DND-41 (cell line): Measurements from ENCODE around the gene TGFB1.

Experiments
- ATAC-seq: fragments of 200-7000 bp; cut with Tn5 transposase; 3 replicates; pipeline ENCODE4 v1.9.1; 2021; ENCODE audit warnings: low read depth; ENCODE audit not compliant: insufficient read depth
- DNase-seq: peaks from one replicate; pipeline ENCODE4 v3.0.0-alpha.2; 2020
- H2AFZ ChIP-seq: 2 replicates; pipeline ENCODE4 v1.6.0; 2012; ENCODE audit warnings: low read depth, low read length
- H3K27ac ChIP-seq: 2 replicates; pipeline ENCODE4 v1.5.1; 2012; ENCODE audit warnings: low read length, inconsistent platforms
- H3K27me3 ChIP-seq: fragments of 200-600 bp; sonication (generic); 2 replicates; pipeline ENCODE4 v1.6.0; 2012; ENCODE audit warnings: low read length, mild to moderate bottlenecking, inconsistent platforms; ENCODE audit not compliant: insufficient read depth, poor library complexity
- H3K36me3 ChIP-seq: 2 replicates; pipeline ENCODE4 v1.5.1; 2012; ENCODE audit warnings: low read length, inconsistent platforms; ENCODE audit not compliant: insufficient read depth
- H3K4me1 ChIP-seq: 2 replicates; pipeline ENCODE4 v1.5.1; 2012; ENCODE audit warnings: mild to moderate bottlenecking, low read length; ENCODE audit not compliant: insufficient read depth
- H3K4me2 ChIP-seq: 2 replicates; pipeline ENCODE4 v1.6.0; 2012; ENCODE audit warnings: mild to moderate bottlenecking, moderate library complexity, low read length, inconsistent platforms; ENCODE audit not compliant: insufficient read depth
- H3K4me3 ChIP-seq, 2 experiments: fragments of 200-600 bp in 1 of 2; shearing (Covaris generic) in 1 of 2; 2 replicates each; pipeline ENCODE4 v1.5.1; 2012 to 2016; ENCODE audit warnings: inconsistent platforms in 2 of 2, low read length in 2 of 2, mild to moderate bottlenecking in 2 of 2, low read depth in 1 of 2, moderate library complexity in 1 of 2
- H3K79me2 ChIP-seq: 2 replicates; pipeline ENCODE4 v1.6.0; 2012; ENCODE audit warnings: low read length, inconsistent platforms; ENCODE audit not compliant: insufficient read depth
- H3K9ac ChIP-seq: 2 replicates; pipeline ENCODE4 v1.6.0; 2012; ENCODE audit warnings: low read depth, mild to moderate bottlenecking, inconsistent platforms, low read length, moderate library complexity
- H3K9me3 ChIP-seq: 2 replicates; pipeline ENCODE4 v1.5.1; 2012; ENCODE audit warnings: low read length, moderate library complexity, mild to moderate bottlenecking, inconsistent platforms; ENCODE audit not compliant: insufficient read depth, severe bottlenecking
- H4K20me1 ChIP-seq: 2 replicates; pipeline ENCODE4 v1.6.0; 2012; ENCODE audit warnings: low read length; ENCODE audit not compliant: insufficient read depth
- CTCF ChIP-seq: IDR thresholded peaks from 2 replicates; pipeline ENCODE4 v1.5.1; 2012; ENCODE audit warnings: borderline replicate concordance, low read length, moderate library complexity, mild to moderate bottlenecking; ENCODE audit not compliant: poor library complexity, severe bottlenecking; ENCODE audit errors: extremely low read depth
- EZH2 ChIP-seq: IDR thresholded peaks from 3 replicates; pipeline ENCODE4 v1.6.1; 2012; ENCODE audit warnings: borderline replicate concordance, low read depth, mild to moderate bottlenecking, moderate library complexity, low read length, inconsistent platforms; ENCODE audit not compliant: severe bottlenecking

Gene TGFB1

GRCh38 chr19:41324921-41325639, 28.6 kb downstream of the TGFB1 start:
- Histone ChIP-seq H3K79me2 (peaks cover 18% of the 10 kb centered on the region), H3K27me3 (no peaks in the 10 kb centered on the region), H3K9ac (no peak overlapping the region), H3K27ac (no peak overlapping the region), H3K4me3 (no peak overlapping the region), H3K4me1 (no peaks in the 10 kb centered on the region), H3K36me3 (peaks cover 89% of the 10 kb centered on the region), H4K20me1 (peaks cover 63% of the 10 kb centered on the region), H3K4me2 (no peak overlapping the region), H3K9me3 (no peaks in the 10 kb centered on the region), H2AFZ (no peak overlapping the region)
- ATAC-seq (no peak), DNase-seq (no peak)
- TF ChIP-seq EZH2: no peak
- no peak for TF ChIP-seq CTCF

- Histone ChIP-seq H3K79me2 (peaks cover 18% of the 10 kb centered on the region), H3K27ac (no peak overlapping the region), H2AFZ (no peak overlapping the region), H3K9me3 (no peaks in the 10 kb centered on the region), H3K27me3 (no peaks in the 10 kb centered on the region), H4K20me1 (peaks cover 71% of the 10 kb centered on the region), H3K4me3 (no peak overlapping the region), H3K4me1 (no peaks in the 10 kb centered on the region), H3K4me2 (no peak overlapping the region), H3K9ac (no peak overlapping the region), H3K36me3 (peaks cover 94% of the 10 kb centered on the region)
- DNase-seq: no peak
- no peak for ATAC-seq
- TF ChIP-seq CTCF (no peak), EZH2 (no peak)
These were observed 29.5 kb downstream of the TGFB1 start for GRCh38 chr19:41324231-41324702.

DNA sequence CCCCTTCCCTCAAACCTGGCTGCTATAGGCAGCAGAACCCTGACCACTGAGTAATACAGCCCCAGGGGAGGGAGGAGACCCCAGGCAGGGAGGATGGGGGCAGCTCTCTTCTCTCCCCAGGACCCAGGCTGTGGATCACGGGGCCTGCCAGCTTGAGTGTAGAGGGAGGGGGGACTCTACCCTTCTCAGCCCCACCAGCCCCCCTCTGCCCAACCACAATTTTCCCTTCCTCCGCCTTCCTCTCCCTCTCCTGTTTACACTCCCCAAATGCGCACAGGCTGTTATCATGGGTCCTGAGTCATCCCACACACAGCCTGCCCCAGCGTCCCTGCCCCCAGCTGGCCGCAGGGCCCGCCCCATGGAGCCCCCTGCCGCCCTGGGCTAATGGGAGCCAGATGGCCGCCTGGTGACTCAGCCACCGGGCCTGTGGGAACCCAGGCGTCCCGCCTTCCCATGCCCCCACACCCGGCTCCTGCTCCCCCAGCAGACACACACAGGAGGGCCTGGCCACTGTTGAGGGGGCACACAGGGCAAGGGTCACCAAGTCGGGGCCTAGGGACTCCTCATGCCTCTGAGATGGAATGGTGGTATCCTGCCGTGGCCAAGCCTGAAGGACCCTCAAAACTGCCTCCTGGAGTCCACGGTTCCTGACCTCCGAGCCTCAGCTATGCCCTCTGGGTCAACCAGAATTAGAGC, 30.1 kb downstream of the TGFB1 start:
- Histone ChIP-seq H3K4me3 (no peak overlapping the region), H2AFZ (no peak overlapping the region), H3K4me2 (no peak overlapping the region), H3K9ac (no peak overlapping the region), H3K27ac (no peak overlapping the region), H3K9me3 (no peaks in the 10 kb centered on the region), H3K36me3 (peaks cover 94% of the 10 kb centered on the region), H3K4me1 (no peaks in the 10 kb centered on the region), H3K27me3 (no peaks in the 10 kb centered on the region), H3K79me2 (peaks cover 18% of the 10 kb centered on the region), H4K20me1 (peaks cover 75% of the 10 kb centered on the region)
- TF ChIP-seq EZH2 (no peak), CTCF (no peak)
- ATAC-seq (no peak), DNase-seq (no peak)
